ENCODE results near the gene NAB2.

Gene NAB2

DNA sequence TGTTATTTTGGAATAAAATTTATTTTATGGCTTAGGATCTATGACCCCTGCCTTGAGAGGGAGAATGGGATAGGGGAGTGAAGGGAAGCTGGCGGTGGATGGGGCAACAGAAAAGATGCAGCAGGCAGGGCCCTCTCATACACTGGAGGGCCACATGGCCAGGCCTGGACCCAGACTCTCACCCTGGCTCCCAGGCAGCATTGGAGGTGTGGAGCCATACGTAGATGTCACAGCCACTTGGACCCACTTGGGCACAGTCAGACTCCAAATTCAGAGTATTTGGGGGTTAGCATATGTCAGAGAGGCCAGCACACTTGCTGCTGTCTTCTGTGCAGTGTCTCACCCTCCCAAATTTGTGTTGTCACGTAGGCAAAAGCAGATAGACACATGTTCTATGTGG, 6.5 kb downstream of the NAB2 start:
- FAIRE-seq: no peak

DNA sequence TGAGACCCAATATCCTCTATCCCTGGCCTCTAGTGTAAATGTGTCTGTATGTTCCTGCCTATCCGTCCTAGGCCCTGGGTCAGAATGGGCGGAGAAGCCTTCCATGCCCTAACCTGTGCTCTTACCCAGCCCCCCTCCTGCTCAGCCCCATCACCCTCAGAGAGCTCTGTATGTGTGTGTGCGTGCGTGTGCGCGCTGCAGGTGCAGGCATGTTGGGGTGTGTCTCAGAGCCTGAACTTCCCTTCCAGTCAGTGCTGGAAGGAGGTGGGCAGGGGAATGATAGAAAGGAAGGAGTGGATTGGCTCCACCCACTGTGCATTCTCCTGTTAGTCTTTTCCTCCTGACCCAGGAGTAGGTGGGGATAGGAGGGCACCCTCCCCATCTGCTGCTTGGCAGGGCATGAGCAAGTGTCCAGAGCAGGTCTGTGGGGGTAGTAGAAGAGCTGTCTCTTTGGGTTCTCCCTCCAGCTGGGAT, 7.2 kb downstream of the NAB2 start:
- FAIRE-seq: no peak

DNA sequence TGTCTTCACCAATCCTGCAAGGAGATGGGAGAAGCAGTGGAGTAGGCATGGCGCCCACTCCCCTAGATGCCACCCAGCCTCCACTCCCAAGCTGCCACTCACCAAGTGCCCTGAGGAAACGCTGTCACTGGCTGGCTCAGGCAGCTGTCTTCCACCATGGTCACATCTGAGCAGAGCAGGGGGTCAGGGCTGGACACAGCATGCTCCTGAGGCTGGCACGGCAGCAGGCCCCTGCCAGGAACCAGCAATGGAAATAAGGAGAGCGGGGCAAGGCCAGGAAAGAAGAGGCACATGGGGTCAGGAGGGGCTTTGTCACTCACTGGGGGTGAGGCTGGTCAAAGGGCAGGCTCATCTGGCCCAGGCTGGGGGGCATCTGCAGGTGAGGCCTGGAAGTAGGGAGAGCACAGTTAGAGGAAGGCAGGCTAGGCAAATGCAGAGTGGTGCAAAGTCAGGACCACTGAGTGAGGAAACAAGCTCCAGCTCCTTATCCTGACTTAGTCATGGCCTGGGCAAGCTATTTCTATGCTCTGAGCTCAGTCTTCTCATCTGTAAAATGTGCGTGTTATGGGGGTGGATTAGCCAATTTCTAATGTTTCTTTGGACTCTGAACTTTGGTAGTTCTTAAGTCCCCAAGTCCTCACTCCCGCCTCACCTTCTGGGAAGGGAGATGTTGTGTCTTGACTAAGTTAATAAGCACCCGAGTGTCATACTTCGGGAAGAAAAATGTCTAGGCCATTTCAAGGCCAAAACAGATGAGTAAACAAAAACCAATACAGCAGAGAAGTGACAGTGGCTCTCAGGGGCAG, 8.0 kb downstream of the NAB2 start:
- FAIRE-seq: no peak

DNA sequence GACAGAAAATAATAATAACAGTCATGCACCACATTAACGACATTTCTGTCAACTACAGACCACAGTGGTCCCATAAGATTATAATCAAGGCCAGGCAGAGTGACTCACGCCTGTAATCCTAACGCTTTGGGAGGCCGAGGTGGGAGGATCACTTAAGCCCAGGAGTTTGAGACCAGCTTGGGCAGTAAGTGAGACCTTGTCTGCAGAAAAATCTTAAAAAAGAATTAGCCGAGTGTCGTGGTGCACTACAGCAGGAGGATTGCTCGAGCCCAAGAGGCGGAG, 8.6 kb downstream of the NAB2 start:
- no peak for FAIRE-seq

DNA sequence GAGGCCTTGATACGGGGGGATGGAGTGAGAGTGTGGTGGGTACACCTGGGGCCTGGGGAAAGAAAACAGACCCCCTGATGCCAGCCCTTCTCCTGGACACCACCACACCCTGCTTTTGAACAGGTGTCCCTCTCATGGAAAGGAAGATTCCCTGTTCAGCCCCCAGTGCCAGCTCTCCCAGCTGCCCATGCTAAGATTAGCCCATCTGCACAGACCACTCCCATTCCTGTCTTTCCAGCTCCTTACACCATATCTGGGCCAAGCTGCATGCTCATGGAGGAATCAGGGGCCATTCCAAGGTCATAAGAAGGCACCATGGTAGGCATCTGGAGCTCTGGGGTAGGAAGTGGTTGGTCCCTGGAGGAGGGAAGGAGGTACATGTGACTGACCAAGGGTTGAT, 9.6 kb downstream of the NAB2 start:
- no peak for FAIRE-seq

DNA sequence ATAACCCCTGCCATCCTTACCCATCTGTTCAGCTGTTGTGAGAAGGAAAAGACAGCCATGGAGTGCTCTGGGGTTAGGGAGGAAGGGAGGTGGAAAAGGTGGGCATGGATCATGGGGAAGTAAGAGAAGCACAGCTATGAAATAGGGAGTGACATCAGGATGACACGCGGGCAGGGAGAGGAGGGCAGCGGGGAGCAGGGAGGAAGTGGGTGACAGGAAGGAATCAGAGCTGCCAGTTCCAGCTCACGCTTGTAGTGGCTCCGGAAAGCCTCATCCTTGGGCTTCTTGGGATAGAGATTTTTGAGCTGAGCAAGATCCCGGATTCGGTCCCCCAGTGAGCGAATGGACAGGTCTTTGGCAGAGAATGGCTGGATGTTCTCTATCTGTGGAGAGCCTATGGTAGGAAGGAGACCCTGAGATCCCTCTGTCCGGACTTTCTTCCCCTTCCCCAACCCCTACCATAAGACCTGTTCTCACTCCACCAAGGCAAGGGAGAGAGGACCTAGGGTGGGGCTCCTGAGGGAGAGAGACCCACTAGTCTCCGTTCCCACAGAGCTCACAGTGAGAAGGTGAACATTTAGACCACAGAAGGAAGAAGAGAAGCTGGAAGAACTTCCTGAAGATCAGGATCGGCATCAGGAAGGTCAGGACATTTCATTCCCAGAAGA, 10.3 kb downstream of the NAB2 start:
- FAIRE-seq: no peak

DNA sequence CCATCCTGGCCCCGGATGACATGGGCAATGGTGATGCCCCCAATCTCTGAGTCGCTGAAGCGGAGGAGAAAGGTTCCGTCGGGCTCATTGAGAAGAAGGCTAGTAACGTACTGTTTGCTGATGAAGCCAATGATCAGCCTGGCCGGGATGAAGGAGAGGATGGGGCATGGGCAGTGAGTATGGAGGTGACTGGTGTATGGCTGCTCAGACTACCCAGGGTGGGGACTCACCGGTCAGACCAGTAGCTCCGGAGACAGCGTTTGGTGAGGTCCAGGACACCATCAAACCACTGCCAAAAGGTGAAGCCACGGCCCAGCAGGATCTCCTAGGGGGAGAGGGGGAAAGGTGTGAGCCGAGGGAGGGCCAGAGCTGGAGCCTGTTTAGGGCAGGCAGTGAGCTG, 10.9 kb downstream of the NAB2 start:
- no peak for FAIRE-seq

DNA sequence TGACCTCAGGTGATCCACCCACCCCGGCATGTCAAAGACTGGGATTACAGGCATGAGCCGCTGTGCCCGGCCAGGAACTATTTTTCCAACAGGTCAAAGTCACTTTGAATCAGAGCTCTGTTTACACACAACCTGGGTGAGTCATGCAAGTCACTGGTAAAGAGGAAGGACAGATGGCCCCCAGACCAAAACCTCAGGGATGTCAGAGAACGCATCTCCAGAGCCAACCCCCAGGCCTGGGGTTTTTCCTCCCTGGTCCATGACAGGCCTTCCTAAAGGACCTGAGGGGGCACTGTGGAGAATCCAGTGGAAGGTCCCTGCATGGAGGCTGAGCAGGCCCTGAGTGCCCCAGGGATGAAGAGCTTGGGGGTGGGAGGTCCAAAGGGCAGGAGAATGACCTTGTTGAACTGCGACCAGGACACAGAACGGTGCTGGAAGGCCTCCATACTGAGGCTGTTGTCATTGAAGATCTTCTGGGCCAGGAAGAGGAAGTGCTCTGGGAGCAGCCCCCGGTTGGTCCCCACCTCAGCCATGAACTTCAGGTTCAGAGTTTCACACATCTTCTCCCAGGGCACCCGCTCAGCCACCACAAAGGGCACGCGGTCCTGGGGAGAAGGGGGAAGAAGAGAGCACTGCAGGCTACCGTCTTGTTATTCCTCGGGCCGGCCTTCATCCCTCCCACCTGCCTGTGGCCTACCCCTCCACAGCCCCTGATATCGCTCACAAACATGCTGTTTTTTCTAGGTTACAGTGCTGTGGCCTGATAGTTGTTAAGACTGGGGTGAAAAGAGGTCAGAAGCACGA, 13.2 kb downstream of the NAB2 start:
- no peak for FAIRE-seq

DNA sequence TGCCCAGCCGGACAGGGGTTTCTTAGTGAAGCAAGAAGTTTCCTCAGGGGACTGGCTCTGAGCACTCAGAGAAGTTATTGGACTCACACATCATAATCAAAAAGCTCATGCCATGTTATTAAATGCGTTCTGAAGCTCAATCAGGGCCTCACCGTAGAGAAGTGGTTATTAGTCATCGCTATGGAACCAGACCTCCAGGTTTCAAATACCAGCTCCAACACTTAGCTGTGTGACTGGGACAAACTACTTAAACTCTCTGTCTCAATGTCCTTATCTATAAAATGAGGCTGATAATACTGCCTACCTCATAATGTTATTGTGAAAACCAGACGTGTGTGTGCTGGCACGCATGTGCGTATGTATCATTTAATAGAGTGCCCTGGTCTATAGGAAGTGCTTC, 14.9 kb downstream of the NAB2 start:
- FAIRE-seq: no peak

DNA sequence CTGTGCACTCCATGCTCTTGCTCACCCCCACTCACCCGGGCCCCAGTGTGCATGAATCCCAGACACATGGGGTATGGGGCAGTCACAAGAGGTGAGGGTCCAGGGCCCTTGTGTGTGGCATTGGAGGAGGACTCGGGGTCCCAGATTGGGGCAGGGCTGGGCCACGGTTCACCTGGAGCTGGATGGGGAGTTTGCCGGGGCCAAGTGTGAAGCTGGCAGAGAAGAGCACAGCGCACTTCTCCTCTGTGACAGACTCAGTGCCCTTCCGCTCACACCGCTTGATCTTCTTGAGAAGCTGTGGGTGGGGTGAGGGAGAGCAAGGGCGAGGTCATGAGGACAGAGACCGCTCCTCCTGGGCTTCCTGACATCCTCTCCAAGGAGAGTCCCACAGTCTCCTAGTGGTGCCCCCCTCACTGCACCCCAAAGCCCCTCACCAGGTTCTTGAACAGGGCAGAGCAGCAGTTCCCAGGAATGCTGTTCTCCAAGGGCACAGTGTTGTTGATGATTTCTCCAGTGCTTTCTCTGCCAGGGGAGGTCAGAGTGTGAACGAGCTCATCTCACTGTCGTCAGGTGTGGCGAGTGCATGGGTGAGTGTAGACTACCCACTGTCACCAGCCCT, 15.5 kb downstream of the NAB2 start:
- FAIRE-seq: no peak

DNA sequence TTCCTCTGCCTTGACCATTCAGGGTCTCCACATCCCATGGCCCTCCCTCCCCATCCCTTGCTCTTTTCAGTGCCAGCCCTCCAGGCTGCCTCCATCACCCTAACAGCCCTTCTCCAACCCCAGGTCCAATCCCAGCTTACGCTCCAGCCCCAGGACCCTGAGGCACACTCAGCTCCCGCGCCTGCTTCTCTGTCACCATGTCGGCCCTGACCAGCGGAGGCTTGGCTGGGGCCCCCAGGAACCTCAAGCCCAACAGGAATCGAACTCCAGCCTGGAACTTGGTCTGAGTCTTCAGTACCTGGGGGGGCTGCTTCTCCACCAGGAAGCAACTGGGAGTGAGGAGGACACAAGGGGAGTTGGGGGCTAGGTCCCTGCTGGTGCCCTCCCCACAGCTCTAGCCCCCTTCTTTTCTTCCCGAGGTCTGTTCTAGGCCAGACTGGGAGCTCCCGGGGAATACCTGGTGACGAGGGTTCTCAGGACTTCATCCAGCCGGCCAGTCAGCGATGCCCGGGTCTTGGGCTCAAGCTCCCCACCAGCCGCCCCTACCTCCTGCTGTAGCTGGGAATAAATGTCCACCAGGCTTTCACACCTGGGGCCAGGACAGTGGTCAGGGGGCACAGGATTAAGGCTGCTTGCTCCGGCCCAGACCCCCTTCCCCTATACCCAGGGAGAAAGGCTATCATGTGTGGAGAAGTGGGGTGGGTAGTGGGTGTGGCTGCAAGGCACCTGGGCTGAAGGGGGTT, 16.3 kb downstream of the NAB2 start:
- FAIRE-seq: no peak

DNA sequence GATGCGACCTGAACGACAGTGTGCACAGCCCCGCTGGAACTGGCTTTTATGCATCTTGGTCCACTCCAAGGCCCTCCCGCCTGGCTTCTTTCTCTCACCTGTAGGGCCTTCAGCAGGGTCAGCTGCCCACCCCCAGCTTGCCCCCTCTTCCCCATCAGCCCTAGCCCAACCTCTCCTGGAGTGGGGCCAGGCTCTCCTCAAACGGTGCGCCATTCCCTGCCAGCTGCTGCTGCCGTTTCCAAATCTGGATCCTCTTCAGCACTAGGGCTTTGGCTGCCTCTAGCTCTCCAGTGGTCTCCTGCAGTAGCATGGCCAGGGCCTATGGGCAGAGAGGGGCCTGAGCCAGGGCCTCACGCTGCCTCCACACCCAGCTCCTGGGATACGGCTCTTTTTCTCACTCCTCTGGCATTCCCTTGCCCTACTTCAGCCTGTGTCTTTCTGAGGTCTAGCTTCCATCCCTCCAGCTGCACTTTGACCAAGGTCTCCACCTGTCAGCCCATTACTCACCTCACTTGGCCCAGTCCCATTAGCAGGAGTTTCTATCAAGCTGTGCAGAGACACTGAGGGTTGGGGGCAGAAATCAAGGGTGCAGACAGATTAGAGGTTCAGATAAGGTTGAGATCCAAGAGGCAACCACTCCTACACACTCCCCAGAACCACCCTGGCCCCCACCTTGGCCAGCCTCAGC, 17.3 kb downstream of the NAB2 start:
- FAIRE-seq: no peak

DNA sequence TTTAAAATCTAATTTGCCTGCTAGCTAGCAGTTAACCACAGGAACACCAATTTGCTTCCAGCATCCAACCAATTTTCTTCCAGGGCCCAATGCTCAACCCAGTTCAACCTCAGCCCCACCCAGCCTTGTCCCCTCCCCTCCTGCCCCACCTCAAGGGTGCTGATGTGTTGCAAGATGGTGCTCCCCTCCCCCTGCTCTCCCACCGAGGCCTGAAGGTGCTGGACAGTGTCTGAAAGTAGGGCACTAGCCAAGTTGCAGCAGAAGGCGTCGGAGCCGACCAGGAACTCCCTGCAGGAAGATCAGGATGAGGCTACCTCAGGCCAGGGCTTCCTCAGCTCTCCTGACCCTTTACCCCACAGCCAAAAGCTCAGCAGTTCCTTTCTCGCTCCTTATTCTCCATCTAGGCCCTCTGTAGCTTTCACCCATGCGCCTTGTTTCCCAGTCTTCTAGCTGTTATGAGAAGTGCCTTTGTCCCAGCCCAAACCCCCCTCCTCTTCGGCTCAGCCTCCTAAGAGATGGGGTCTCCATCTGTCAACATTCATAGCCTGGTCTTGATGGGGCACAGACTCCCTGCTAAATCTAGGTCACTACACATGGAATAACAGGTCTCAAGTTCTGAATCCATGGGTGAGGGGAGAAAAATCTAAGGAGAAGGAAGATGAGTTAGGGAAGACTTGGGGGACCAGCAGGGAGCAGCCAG, 18.7 kb downstream of the NAB2 start:
- FAIRE-seq: no peak

DNA sequence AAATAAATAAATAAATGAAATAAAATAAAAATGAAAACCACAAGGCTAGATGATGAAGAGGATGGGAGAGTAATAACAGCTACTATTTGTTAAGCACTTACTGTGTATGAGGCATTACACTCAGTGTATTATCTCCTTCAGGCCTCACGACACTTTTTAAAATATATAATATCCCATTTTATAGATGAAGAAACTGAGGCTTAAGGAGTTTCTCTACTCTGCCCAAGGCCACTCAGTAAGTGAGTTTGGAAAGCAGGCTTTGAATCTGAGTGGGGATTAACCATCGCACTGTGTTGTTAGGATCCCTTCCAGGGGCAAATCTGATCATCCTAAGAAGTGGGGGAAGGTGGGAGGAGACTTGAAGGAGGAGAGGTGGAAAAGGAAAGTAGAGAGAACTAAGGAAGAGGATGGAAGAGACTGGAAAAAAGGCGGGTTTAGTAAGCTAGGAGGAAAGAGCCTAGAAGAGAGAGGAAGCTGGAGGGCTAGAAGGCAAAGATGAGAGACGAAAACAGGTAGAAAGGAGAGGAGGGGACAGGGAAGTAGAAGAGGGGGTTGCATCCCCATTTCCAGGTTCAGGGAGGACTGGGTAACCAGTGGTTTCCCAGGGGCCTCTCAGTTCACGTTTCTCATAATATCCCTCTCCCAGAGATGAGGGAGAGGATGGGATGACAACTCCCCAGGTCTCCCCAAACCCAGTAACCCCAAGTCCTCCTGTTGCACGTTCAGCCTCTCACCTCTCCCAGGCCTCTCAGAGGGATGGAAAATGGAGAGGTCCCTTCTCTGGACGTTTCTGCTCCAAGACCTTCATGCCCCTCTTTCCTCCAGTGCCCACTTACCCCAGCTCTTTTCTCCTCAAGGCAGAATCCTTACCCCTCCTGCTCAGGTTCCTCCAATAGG, 20.5 kb downstream of the NAB2 start:
- FAIRE-seq: no peak

DNA sequence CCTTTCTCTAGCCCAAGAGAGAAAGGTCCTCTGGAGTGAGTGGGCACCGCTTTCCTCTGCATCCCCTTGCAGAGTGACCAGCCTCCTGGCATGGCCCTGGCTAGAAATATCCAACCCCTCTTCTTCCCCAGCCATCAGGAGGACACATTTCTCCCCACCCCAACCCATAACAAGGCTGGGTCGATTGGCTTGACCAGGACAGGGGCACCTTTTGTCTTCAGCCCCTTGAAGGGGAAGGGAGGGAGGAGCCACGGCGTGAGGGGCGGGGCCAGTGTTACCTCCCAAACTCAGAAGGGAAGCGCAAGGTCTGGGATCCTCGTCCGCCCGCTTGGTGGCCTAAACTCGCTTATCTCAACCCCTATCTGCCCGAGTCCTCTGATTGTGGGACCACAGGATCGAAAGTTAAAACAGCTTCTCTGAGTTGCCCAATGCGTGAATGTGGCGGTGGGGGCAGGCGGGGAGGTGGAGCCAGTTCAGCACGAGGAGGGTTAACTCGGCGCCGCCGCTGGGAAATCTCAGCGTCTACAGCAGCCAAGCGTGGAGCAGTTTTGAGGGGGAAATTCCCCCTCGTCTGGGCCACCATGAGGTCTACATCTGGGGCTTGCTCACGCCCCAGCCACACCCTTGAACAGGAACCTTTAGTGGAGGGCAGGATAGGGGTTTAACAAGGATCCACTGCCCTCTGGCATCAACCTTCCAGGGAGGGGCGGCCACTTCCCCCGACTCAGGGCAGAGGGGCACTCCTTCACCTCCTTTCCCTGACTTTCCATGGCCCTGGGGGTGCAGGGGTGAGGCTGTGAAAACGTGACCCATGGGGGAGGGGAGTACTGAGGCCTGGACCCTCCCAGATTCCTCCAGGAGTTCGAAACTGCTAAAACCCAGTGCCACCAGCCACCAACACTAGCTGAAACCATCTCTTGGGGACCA, 21.5 kb downstream of the NAB2 start:
- FAIRE-seq: no peak

DNA sequence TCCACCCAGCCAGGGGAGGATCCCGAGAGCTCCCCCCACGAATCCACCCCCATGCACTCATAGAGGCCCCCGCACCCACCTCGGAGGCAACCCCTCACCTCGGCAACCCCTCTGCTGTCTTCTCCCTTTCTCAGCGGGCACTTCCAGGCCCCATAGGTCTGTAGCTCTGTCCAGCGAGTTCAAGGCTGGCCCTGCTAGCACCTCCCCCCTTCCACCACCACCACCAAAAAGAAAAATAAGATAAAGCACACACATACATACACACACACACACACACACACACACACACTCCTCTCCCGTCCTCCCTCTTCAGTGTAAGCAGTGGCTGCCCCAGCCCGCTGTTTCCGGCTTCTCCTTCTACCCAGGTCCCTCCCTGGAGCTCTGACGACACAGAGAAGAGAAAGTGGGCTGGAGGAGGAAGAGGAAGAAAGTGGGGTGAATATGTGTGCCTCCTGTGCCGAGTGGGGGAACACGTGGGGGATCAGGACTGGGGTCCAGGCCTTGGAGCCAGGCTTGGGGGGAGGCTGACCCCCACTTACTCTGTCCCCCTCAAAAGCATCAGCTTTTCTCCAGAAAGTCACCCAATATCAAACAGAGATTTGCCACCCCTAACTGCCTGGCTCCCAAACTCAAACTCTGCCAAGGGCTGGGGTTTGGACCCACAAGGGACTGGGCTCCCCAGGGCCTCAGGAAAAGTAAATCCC, 22.3 kb downstream of the NAB2 start, which contains the start of gene STAT6:
Gene STAT6 (minus strand): TSS at position 332 of the 704 bp plus-strand sequence. CDS start 3,084 bp downstream, outside the sequence.
- no peak for FAIRE-seq

DNA sequence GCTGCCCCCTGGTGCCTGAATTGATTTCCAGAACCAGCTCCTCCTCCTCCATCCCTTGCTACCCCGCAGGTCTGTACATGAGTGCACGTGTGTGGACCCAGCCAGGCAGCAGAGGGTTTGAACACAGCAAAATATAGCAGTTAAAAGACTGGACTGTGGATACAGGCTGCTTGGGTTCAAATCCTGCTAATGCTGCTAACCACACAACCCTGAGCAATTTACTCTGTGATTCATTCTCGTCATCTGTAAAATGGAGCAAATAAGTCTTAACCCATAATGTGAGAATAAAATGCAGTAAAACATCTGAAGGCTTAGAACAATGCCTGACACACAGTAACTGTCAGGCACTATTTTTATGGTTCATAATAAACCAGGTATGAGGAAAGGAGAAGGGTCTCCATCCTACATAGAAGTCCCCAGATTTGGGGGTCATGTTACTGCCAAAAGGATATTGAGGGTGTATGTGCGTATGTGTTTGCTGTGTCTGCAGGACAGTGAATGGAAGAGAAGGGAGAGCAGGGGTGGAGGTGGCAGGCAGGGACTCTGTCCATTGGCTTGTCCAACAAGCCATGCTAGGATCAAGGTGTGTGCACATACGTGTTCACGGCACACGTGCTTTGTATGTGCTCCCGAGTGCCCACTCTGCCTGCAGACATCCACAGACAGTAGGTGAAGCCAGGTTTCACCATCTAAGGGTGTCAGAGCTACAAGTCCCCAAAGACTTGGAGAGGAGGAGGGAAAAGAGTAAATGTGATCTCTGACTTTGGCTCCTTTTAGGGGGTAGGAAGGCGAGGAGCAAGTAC, 23.8 kb downstream of the NAB2 start:
- no peak for FAIRE-seq

Data from A204.1 (cell line).